ENCODE data around the gene CMTM5. TPM values are rescaled to one million over a fixed set of nuclear protein-coding genes. Genes with fewer than 3 reads are reported as not detected.

CMTM5 gene
- total RNA-seq, 1 experiment from 2014 or later: not detected

DNA sequence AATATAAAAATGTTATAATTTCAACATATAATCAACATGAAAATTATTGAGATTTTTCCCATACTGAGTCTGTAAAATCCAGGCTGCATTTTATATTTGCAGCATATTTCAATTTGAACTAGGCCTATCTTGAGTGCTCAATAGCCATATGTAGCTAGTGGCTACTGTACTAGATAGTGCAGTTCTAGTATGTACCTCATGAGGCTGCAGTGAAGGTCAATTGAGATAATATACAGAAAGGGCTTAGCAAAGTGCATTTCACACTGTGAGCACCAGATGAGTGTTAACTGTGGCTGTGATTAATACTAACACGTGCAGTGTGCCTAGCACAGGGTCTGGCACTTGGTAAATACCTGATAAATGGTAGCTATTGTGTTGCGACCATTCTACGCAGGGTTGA lies 18.8 kb upstream of the CMTM5 start:
- POLR2A ChIA-PET: no interaction called here
- Histone ChIP-seq H4K20me1 (ENCODE audit: insufficient read depth) (no peaks in the 10 kb centered on the region), H3K27ac (ENCODE audit: low read depth, low read length) (no peak overlapping the region), H3K9me2 (ENCODE audit: insufficient read depth) (no peaks in the 10 kb centered on the region), H2AFZ (ENCODE audit: low read depth, low read length, poor library complexity, severe bottlenecking) (no peak overlapping the region), H3K4me1 (ENCODE audit: control insufficient read depth in 1 of 2, insufficient read depth in 2 of 2, low read length in 2 of 2) (0 out of 4 replicates have a peak, but pooled peaks cover 0 to 1% of the 10 kb centered on the region in 2 experiments), H3K36me3 (ENCODE audit: control insufficient read depth in 1 of 2, insufficient read depth in 2 of 2, low read length in 2 of 2) (no peaks in the 10 kb centered on the region), H3K9me3 (ENCODE audit: control insufficient read depth in 1 of 2, insufficient read depth in 1 of 2, low read depth in 1 of 2, low read length in 2 of 2) (no peaks in the 10 kb centered on the region), H3K79me2 (ENCODE audit: insufficient read depth, low read length) (no peaks in the 10 kb centered on the region), H3K9ac (ENCODE audit: low read length) (no peak overlapping the region), H3K4me3 (replicated peaks in 1 of 2; ENCODE audit: low read depth in 1 of 2, low read length in 2 of 2) (no peak overlapping the region), H3K4me2 (ENCODE audit: low read length) (no peak overlapping the region), H3K27me3 (ENCODE audit: insufficient read depth, low read length) (no peaks in the 10 kb centered on the region)
- TF ChIP-seq SIN3A (IDR thresholded peaks at IDR 0.05; ENCODE audit: low read depth) (no peak), REST (IDR thresholded peaks at IDR 0.05; ENCODE audit: low read depth) (no peak), YY1 (IDR thresholded peaks at IDR 0.05; ENCODE audit: extremely low read depth, insufficient replicate concordance, low read depth, low read length) (no peak), SP1 (IDR thresholded peaks at IDR 0.05; ENCODE audit: low read depth) (no peak), TCF7L2 (IDR thresholded peaks at IDR 0.05; ENCODE audit: borderline replicate concordance, extremely low read depth, insufficient read depth, insufficient read length) (no peak), POLR2A (IDR thresholded peaks at IDR 0.05; ENCODE audit: borderline replicate concordance, extremely low read depth, insufficient read depth, insufficient read length) (no peak), EZH2 (IDR thresholded peaks at IDR 0.05) (no peak), FOSL1 (IDR thresholded peaks at IDR 0.05; ENCODE audit: low read depth) (no peak), RAD21 (IDR thresholded peaks at IDR 0.05; ENCODE audit: low read depth) (no peak), EZH2phosphoT487 (IDR thresholded peaks at IDR 0.05; ENCODE audit: borderline replicate concordance) (no peak)
- DNase-seq (ENCODE audit: low read depth, low spot score) (no peak), ATAC-seq (peak; percentile 71)
- CTCF ChIA-PET: no interaction called here
- RAD21 ChIA-PET (ENCODE audit: low non-redundant PET in 1 of 2, low total read pairs in 2 of 2, uncharacterized antibody in 2 of 2, unreplicated experiment in 2 of 2): no interaction called here
- no TSS peak for BruUV-seq (replicated peaks)
- intact Hi-C loops (cut with micrococcal nuclease): no loop called here

Measured in HCT116 (cell line).